Central memory CD8-positive, alpha-beta T cell (primary cell): ENCODE data around the gene SLC5A11.
"Not testable (repeated sequence)": the region's sequence is repeated elsewhere in the genome, so short reads cannot be mapped to it uniquely, and the experiment has no call there.

ENCODE experiments used
- ATAC-seq: fragments of 150-1000 bp; cut with Tn5 transposase; replicated peaks from 2 replicates; pipeline ENCODE4 v1.10.0; 2022; ENCODE audit warnings: mild to moderate bottlenecking, moderate FRiP score, moderate number of reproducible peaks; ENCODE audit not compliant: poor library complexity, severe bottlenecking; ENCODE audit errors: extremely low read depth
- DNase-seq, 2 donors: peaks; one replicate each; pipeline ENCODE4 v3.0.0; 2021; ENCODE audit warnings: low spot score in 2 of 2
- H3K27ac Mint-ChIP-seq: one replicate; pipeline ENCODE4 v1.8.0; 2022; ENCODE audit warnings: low read depth, mild to moderate bottlenecking, moderate library complexity, mixed read lengths
- H3K27me3 Mint-ChIP-seq: one replicate; pipeline ENCODE4 v1.8.0; 2022; ENCODE audit warnings: mixed read lengths
- H3K36me3 Mint-ChIP-seq: one replicate; pipeline ENCODE4 v1.8.0; 2022; ENCODE audit warnings: mild to moderate bottlenecking, moderate library complexity, mixed read lengths; ENCODE audit not compliant: insufficient read depth
- H3K4me1 Mint-ChIP-seq: one replicate; pipeline ENCODE4 v1.8.0; 2022; ENCODE audit warnings: mixed read lengths
- H3K4me3 Mint-ChIP-seq: one replicate; pipeline ENCODE4 v1.8.0; 2022; ENCODE audit warnings: mild to moderate bottlenecking, moderate library complexity, mixed read lengths
- H3K9me3 Mint-ChIP-seq: one replicate; pipeline ENCODE4 v1.8.0; 2022; ENCODE audit warnings: mixed read lengths

SLC5A11 gene

DNA sequence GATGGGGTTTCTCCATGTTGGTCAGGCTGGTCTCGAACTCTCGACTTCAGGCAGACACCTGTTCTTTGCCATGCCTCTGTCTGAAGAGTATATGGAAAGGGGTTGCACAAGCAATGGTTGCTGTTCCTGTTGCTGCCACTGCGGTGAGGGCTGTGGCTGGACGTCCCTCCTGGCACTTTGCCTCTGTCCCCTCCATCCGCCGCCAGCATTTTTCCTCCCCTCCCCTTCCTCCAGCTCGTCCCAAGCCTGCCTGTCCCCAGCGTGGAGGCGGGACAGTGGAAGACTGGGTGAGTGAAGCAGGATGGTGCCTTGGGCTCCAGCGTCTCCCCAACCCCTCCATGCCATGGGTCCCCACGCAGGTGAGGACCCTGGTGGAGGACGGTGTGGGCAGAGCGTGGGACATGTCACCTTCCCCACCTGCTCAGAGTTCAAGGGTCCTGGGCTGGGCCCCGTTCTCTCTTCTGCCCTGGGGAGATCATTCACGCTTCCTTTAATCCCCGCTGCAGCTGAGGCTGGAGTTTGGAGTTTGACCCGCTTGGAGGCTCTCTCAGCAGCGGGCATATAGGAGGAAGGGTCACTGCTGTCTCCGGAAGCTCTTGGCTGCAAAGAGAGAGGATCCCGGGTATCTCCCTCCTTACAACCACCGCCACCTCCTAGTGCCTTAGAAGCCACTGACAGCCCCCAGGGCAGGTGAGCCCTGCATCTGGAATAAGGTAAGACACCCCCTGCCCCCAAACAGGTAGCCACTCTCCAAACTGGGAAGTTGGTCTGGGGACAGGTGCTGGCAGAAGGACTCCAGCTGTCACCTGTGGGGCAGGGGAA lies at the start of gene SLC5A11:
TSS of gene SLC5A11 (plus strand) at position 238 of the 822 bp plus-strand sequence. CDS start 12,681 bp downstream, outside the sequence.
- DNase-seq (no peak), ATAC-seq (no peak)
- H3K4me1 Mint-ChIP-seq = no peaks in the 10 kb centered on the region
- no peaks in the 10 kb centered on the region for H3K9me3 Mint-ChIP-seq
- H3K4me3 Mint-ChIP-seq = no peak within 1 kb of the TSS
- peaks cover 3% of the 10 kb centered on the region for H3K36me3 Mint-ChIP-seq
- H3K27me3 Mint-ChIP-seq = no peaks in the 10 kb centered on the region
- no peak within 1 kb of the TSS for H3K27ac Mint-ChIP-seq

DNA sequence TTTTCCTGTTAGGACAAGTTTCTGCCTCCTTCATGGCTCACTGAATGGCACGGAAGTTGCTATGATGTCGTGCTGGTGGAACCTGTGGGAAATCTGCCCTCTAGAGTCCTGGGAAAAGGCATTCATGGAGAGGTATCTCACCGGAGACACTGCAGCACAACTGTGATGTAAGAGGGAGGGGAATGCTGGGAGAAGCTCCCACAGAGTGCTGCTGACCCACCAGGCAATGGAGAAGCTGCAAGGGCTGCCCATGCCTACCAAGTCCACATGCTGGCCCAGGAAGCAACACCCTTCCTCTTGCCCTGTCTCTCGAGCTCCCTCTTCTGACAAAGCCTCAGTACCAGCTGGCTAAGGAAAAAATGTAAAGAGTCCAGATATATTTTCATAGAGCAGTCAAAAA lies 45.2 kb upstream of the SLC5A11 start:
- peaks cover 71% of the 10 kb centered on the region for H3K36me3 Mint-ChIP-seq

GRCh38 chr16:24801761-24802302 lies 43.9 kb upstream of the SLC5A11 start:
- H3K36me3 Mint-ChIP-seq = peaks cover 76% of the 10 kb centered on the region
- no peak overlapping the region for H3K4me3 Mint-ChIP-seq
- peak overlapping the region; percentile 7 for H3K27ac Mint-ChIP-seq
- H3K9me3 Mint-ChIP-seq = no peaks in the 10 kb centered on the region
- H3K27me3 Mint-ChIP-seq = no peaks in the 10 kb centered on the region
- ATAC-seq (no peak), DNase-seq (no peak)
- peaks cover 6% of the 10 kb centered on the region for H3K4me1 Mint-ChIP-seq

More for the DNA sequence above, 45.2 kb upstream of the SLC5A11 start:
- H3K27me3 Mint-ChIP-seq = no peaks in the 10 kb centered on the region
- no peak overlapping the region for H3K4me3 Mint-ChIP-seq
- H3K9me3 Mint-ChIP-seq = no peaks in the 10 kb centered on the region
- DNase-seq (no peak), ATAC-seq (no peak)
- H3K4me1 Mint-ChIP-seq = peaks cover 6% of the 10 kb centered on the region
- H3K27ac Mint-ChIP-seq = no peak overlapping the region

- no peak overlapping the region for H3K4me3 Mint-ChIP-seq
- peaks cover 6% of the 10 kb centered on the region for H3K4me1 Mint-ChIP-seq
- peaks cover 79% of the 10 kb centered on the region for H3K36me3 Mint-ChIP-seq
- DNase-seq = no peak
- no peaks in the 10 kb centered on the region for H3K27me3 Mint-ChIP-seq
- H3K27ac Mint-ChIP-seq = no peak overlapping the region
- ATAC-seq = no peak
- H3K9me3 Mint-ChIP-seq = no peaks in the 10 kb centered on the region
These were observed 40.3 kb upstream of the SLC5A11 start for GRCh38 chr16:24805484-24805883.

DNA sequence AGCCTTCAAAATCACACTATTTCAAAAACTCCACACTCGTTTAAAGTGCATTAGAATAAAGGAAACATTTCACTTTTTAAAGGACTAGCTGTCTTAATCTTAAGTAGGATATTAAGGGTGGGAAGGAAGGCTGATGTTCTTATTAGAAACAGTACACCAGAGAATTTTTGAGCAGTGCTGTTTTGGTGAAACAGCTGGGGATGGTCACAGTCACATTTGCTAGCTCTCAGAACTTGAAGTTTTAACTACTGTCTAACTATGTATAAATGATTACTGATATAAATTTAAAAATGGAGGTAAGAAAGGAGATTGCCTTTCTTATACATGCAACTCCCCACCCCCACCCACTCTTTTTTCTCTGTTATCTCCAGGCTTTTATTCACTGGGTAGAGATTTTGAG lies 38.5 kb upstream of the SLC5A11 start:
- H3K27me3 Mint-ChIP-seq = no peaks in the 10 kb centered on the region
- DNase-seq = no peak
- peaks cover 81% of the 10 kb centered on the region for H3K36me3 Mint-ChIP-seq
- H3K4me1 Mint-ChIP-seq = no peaks in the 10 kb centered on the region
- no peaks in the 10 kb centered on the region for H3K9me3 Mint-ChIP-seq
- peak overlapping the region; percentile 85 for H3K27ac Mint-ChIP-seq
- no peak overlapping the region for H3K4me3 Mint-ChIP-seq
- no peak for ATAC-seq

DNA sequence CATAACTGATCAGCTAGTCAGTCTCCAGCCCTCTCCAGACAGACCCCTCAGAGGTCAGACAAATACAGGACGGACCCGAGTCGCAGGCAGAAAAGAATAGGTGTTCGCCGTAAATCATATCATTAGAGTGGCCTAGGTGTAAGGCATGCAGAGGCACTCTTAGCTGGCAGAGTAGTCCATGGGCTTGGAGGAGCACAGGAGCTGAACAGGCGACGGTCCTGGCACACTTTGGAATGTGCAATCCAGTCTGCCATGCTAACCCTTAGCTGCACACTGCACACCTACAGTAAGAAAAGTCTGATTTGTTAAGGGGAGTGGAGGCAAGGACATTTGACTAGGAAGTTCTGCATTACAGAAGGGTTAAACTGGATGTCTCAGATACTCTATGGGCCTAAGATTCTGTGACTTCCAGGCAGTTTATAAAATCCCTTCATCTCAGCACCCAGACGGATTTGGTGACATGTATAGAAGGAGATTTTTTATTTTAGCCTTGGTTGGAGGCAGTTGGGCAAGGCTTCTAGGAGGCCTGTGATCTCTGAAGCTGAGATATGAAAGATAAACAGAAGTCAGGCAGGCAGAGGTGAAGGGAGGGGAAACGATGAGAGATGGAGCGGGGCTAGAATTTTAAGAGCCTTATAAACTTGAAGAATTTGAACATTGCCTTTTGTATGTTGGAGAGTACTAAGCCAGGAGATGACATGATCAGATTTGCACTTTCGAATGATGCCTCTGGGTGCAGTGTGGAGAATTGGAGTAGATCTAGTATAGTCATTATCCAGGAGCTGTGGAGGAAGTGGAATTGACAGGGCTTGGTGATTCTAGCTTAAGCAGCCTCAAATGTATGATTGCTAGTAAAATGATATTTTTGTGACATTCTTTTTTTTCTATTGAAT lies 34.6 kb upstream of the SLC5A11 start:
- Mint-ChIP-seq H3K36me3 (peaks cover 86% of the 10 kb centered on the region), H3K4me3 (no peak overlapping the region), H3K4me1 (no peaks in the 10 kb centered on the region), H3K9me3 (no peaks in the 10 kb centered on the region), H3K27ac (peak overlapping the region; percentile 1), H3K27me3 (no peaks in the 10 kb centered on the region)
- DNase-seq = no peak
- ATAC-seq = no peak

GRCh38 chr16:24812813-24813212 lies 33.0 kb upstream of the SLC5A11 start:
- not testable (repeated sequence) for H3K4me1 Mint-ChIP-seq, H3K4me3 Mint-ChIP-seq, H3K27me3 Mint-ChIP-seq, H3K9me3 Mint-ChIP-seq, DNase-seq, H3K27ac Mint-ChIP-seq, ATAC-seq
- peaks cover 79% of the 10 kb centered on the region for H3K36me3 Mint-ChIP-seq

GRCh38 chr16:24815021-24815420 lies 30.7 kb upstream of the SLC5A11 start:
- no peaks in the 10 kb centered on the region for H3K27me3 Mint-ChIP-seq
- no peak for DNase-seq
- no peaks in the 10 kb centered on the region for H3K9me3 Mint-ChIP-seq
- H3K4me3 Mint-ChIP-seq = no peak overlapping the region
- H3K36me3 Mint-ChIP-seq = peaks cover 74% of the 10 kb centered on the region
- ATAC-seq = no peak
- peak overlapping the region; percentile 32 for H3K27ac Mint-ChIP-seq
- no peaks in the 10 kb centered on the region for H3K4me1 Mint-ChIP-seq

GRCh38 chr16:24816688-24817087 lies 29.1 kb upstream of the SLC5A11 start:
- no peak overlapping the region for H3K27ac Mint-ChIP-seq
- H3K27me3 Mint-ChIP-seq = no peaks in the 10 kb centered on the region
- ATAC-seq (no peak), DNase-seq (no peak)
- no peak overlapping the region for H3K4me3 Mint-ChIP-seq
- H3K4me1 Mint-ChIP-seq = no peaks in the 10 kb centered on the region
- H3K9me3 Mint-ChIP-seq = no peaks in the 10 kb centered on the region
- H3K36me3 Mint-ChIP-seq = peaks cover 67% of the 10 kb centered on the region

DNA sequence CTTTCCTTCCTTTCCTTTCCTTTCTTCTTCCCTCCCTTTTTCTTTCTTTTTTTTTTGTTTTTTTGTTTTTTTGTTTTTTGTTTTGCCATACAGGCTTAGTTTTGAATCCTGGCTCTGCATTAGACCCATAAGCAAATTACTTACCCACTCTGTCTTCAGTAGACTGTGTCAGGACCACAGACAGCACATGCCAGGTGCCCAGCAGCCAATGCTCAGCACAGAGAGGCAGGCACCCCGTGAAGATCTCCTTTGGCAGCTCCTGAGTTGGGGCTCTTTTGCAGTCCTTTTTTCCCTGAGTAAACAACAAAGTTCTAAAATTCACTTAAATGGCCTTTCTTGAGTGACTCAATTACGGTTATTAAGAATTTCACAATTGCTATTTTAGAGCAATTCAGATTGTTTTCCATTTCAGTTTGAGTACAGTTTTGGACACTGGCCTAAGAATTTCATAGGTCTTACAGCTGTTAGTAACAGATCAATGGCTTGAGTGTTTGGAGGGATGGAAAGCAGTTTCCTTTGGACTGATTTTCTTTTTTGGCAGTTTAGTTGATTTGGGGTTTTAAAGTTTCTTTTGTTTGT lies 26.2 kb upstream of the SLC5A11 start:
- H3K27ac Mint-ChIP-seq = peak overlapping the region; percentile 85
- H3K9me3 Mint-ChIP-seq = no peaks in the 10 kb centered on the region
- no peak for ATAC-seq
- H3K27me3 Mint-ChIP-seq = no peaks in the 10 kb centered on the region
- DNase-seq = no peak
- peaks cover 70% of the 10 kb centered on the region for H3K36me3 Mint-ChIP-seq
- H3K4me3 Mint-ChIP-seq = no peak overlapping the region
- no peaks in the 10 kb centered on the region for H3K4me1 Mint-ChIP-seq

- Mint-ChIP-seq H3K4me3 (no peak overlapping the region), H3K27ac (peak overlapping the region; percentile 85), H3K36me3 (peaks cover 65% of the 10 kb centered on the region), H3K4me1 (no peaks in the 10 kb centered on the region), H3K27me3 (no peaks in the 10 kb centered on the region), H3K9me3 (no peaks in the 10 kb centered on the region)
- ATAC-seq (no peak), DNase-seq (no peak)
These were observed 25.2 kb upstream of the SLC5A11 start for GRCh38 chr16:24820522-24820921.

DNA sequence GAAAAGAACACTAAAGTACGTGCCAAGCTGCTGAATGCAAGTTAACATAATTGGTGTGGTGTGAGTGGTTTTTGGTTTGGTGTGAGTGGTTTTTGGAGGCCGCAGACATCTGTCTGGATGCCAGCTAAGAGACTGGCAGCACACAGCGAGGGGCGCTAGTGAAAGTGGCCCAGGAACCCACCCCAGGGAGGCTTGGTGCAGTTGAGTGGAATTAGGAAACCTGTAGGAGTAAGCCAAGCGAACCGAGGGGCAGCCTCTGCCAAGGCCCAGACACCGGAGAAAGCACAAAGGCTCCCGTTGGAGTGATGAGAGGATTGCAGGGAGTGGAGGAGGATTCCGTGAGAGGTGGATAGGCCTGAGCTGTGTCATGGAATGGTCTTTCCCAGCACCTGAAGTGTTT lies 24.6 kb upstream of the SLC5A11 start:
- no peak for ATAC-seq
- DNase-seq = no peak
- Mint-ChIP-seq H3K27me3 (no peaks in the 10 kb centered on the region), H3K36me3 (peaks cover 65% of the 10 kb centered on the region), H3K4me3 (no peak overlapping the region), H3K4me1 (no peaks in the 10 kb centered on the region), H3K9me3 (no peaks in the 10 kb centered on the region), H3K27ac (peak overlapping the region; percentile 85)
